T-helper 2 cell (primary cell): ENCODE data around the gene MFAP4.

ENCODE experiments used
- DNase-seq, 5 experiments: peaks; one replicate each; pipeline versions ENCODE4 v3.0.0 to v3.0.0-alpha.2; 2012 to 2022

The MFAP4 gene

GRCh38 chr17:19384723-19385391, 2.1 kb downstream of the MFAP4 start:
- DNase-seq = no peak

DNA sequence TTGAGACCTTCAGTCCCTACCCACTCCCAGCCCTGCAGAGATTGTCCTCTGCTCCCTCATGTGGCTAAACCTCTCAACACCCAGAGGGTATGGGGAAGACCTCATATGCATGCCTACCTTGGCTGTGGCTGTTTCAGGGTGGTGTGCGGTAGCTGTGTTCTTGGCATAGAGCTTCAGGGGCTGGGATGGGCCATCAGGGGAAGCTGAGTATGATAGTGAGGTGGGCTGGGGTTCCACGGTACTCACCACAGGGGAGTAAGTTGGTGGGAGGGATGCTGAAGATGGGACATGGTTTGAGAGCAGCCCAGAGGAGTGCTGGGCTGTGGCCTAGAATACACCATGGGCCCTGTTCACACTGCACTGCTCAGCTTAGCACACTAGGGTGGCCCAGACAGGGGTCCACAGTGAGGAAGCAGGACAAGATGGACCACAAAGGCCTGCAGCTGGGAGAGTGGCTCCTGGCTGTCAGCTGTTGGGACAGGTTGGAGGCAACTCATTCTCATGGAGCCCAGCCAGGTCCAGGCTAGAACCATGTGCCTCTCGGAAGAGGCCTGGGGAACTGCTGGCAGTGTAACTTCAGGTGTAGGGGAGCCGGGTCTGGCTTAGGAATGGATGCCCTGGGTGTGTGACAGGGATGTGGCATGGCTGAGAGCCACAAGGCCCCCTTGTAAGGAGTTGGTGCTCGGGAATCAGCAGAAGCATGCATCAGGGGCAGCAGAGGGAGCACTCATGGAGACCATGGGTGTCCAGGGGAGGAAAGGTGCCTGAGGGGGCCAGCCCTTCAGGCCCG, 3.1 kb downstream of the MFAP4 start:
- no peak for DNase-seq

DNA sequence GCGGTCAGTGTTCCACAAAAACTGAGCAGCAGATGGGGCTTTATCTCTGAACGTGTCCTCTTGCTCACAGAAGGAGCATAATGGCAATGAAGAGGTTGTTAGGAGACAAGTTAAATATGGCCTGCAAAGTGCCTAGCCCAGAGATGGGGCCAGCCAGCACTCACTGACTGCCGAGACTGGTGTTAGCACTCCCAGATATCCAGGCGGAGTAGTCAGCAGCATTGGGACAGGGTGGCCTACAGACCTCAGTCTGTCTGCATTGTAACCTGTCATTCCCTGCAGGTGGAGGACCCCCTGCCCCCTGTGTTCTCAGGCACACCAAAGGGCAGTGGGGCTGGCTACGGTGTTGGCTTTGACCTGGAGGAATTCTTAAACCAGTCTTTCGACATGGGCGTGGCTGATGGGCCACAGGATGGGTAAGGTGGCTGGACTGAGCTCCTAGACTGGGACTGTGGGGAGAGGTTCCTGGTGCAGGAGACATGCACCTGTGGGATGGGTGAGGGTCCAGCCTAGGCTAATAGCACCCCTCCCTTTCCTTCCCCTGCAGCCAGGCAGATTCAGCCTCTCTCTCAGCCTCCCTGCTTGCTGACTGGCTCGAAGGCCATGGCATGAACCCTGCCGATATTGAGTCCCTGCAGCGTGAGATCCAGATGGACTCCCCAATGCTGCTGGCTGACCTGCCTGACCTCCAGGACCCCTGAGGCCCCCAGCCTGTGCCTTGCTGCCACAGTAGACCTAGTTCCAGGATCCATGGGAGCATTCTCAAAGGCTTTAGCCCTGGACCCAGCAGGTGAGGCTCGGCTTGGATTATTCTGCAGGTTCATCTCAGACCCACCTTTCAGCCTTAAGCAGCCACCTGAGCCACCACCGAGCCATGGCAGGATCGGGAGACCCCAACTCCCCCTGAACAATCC, 4.2 kb downstream of the MFAP4 start:
- DNase-seq = no peak

- DNase-seq = no peak
These were observed 5.1 kb downstream of the MFAP4 start for GRCh38 chr17:19381741-19382444.

DNA sequence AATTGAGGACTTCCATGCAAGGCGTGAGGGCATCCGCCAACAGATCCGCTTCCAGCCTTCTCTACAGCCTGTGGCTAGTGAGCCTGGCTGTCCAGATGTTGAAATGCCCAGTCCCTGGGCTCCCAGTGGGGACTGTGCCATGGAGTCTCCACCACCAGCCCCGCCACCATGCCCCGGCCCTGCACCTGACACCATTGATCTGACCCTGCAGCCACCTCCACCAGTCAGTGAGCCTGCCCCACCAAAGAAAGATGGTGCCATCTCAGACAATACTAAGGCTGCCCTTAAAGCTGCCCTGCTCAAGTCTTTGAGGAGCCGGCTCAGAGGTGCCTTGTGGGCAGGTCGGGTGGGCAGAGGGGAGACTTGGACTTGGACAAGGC, 5.6 kb downstream of the MFAP4 start:
- no peak for DNase-seq

- no peak for DNase-seq
These were observed 6.3 kb downstream of the MFAP4 start for GRCh38 chr17:19380481-19381301.

GRCh38 chr17:19379361-19380065, 7.5 kb downstream of the MFAP4 start:
- DNase-seq = no peak

DNA sequence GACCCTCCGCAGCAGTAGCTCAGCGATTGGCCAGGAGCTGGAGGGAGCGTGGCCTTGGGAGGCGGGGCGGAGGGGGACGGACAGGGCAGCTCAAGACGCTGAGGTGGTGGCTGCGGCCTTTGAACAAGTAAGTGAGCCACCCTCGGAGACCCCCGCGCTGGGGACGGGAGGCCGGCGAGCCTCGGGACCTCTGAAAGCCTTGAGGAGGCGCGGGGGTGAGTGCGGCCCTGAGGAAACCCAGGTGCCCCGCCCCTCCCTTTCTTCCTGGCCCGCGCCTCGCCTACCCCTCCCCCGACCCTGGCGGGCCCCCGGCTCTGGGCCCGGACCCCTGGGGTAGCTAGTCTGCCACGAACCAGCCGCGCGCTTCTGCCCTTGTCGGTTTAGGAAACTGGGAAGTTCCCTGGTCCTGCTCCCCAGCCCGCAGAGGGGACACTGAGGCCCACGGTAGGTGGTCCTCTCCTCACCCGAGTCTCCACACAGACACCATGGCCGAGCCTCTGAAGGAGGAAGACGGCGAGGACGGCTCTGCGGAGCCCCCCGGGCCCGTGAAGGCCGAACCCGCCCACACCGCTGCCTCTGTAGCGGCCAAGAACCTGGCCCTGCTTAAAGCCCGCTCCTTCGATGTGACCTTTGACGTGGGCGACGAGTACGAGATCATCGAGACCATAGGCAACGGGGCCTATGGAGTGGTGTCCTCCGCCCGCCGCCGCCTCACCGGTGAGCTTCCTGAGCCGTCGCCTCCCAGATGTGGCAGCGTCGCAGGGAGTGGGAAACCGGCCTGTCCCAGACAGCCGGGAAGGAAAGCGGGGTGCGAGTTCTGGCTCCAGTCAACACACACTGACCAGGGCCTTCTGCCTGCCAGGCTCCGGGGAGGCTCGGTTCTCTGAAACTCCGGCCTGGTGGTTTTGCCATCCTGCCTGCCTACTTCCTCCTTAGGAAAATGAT, 8.3 kb downstream of the MFAP4 start, which contains the start of gene MAPK7:
MAPK7 (plus strand) TSS at position 83 of the 945 bp plus-strand sequence; CDS start at position 486, 403 bp downstream.
- no peak for DNase-seq

- DNase-seq = peak; percentile 82 to 99 (median 93)
These were observed 9.2 kb downstream of the MFAP4 start for GRCh38 chr17:19377602-19378415.

- peak in 1 of 5 experiments; percentile 53 for DNase-seq
These were observed 10.2 kb downstream of the MFAP4 start for GRCh38 chr17:19376811-19377210.

GRCh38 chr17:19375732-19376131, 11.3 kb downstream of the MFAP4 start:
- no peak for DNase-seq

DNA sequence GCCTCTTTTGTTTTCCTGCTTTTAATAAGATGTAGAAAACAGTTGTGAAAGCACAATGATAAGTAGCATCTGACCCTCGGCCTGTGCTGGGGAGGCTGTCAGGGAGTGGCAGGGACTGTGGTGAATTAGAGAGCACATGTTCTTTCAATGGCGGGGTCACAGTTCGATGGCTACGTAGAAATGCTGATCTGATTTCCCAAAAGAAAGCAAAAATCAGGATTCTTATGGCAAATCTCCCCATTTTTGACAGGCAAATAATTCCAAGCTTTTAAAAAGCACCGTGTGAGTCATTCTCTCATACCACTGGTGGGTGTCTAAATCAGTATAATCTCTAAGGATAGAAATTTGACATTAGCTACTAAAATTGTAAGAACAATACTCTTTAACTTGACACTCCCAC, 12.9 kb downstream of the MFAP4 start:
- no peak for DNase-seq

GRCh38 chr17:19372866-19373504, 14.0 kb downstream of the MFAP4 start:
- no peak for DNase-seq

GRCh38 chr17:19372439-19372838, 14.6 kb downstream of the MFAP4 start:
- DNase-seq = no peak

GRCh38 chr17:19372011-19372370, 15.0 kb downstream of the MFAP4 start:
- no peak for DNase-seq

DNA sequence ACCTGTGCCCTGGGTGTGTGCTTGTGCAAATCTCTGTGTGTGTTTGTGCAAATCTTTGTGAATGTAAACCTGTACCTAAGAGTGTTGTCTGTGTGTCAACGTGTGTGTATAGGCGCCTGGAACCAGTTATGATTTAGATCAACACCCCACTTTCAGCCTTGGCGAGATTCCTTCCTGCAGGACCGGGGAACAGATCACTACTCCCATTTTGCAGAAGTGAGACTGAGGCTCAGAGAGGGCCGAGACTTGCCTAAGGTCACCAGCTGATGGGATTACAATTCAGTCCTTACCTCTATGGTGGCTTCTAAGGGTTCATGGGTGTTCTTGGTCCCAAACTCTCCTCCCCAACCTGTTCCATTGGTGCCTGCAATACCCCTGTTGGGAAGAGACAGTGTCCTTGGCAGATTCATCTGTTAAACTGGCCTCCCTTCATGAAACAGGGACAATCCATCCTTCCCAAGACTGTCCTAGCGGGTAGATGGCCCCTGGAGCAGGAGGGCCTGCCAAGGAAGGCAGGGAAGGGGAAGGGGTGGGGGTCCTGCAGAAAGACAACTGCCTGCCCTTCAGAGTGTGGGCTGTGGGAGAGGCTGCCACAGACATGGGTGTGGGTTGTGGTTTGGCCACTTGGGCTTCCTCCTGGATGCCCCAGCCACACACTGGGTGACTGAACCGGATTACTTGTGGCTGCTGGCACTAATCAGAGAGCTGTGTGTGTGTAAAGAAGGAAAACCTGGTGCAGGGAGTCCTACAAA, 15.6 kb downstream of the MFAP4 start:
- peak in 2 of 5 experiments; percentile 6 to 32 for DNase-seq

- DNase-seq = peak in 2 of 5 experiments; percentile 7 to 41
These were observed 16.5 kb downstream of the MFAP4 start for GRCh38 chr17:19370493-19370960.
